ENCODE measurements around the gene MKNK2. TPM values are rescaled to one million over a fixed set of nuclear protein-coding genes. Genes with fewer than 3 reads are reported as not detected.

Gene MKNK2
- total and polyA plus RNA-seq, 11 donors = 110 to 318 (median 155) TPM

DNA sequence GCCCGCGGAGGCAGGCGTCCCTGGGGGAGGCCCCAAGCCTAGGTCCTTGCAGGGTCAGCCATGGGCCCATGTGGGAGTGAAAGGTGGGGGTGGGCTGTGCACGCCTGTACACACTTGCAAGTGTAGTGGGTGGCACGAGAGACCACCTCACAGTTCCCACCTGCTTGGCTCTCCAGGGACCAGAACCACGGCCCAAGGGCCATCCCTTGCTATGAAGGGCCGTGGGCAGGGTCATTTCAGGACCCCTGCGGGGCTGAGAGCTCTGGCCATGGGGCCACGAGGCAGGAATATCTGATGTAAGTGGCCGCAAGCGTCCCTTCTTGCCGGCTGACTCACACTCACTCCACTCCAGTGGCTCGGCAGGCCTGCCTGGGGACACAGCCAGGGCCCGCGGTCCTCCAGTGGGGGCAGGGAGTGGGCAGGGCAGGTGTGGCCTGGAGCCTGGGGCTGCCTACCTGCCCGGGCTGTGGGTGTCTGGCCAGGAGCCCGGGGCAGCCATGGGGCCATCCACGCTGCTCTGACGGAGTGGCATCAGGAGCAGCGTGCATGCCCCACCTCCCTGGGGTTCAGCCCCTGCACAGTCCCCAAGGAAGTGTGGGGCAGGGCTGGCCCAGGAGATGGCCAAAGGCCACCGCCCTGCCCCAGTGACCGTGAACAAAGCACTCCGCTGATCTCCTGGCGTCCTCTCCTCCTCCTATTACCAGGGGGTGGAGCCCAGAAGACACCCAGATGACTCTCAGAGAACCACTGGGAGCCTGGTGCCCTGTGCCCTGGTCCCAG, 8.6 kb upstream of the MKNK2 start:
- H3K27me3 ChIP-seq = no peaks in the 10 kb centered on the region
- DNase-seq (peak in 4 of 5 donors; percentile 60 to 83 (median 78)), ATAC-seq (peak; percentile 5 to 32 (median 26))
- H3K27ac ChIP-seq = peak overlapping the region; percentile 97 to 100 (median 100)
- H3K4me3 ChIP-seq = peak overlapping the region in 7 of 12 donors; percentile 11 to 84 (median 67)
- TF ChIP-seq POLR2A (IDR thresholded peaks at IDR 0.05) = peak in 1 of 2 donors; percentile 58
- TF ChIP-seq, protein P1, sequence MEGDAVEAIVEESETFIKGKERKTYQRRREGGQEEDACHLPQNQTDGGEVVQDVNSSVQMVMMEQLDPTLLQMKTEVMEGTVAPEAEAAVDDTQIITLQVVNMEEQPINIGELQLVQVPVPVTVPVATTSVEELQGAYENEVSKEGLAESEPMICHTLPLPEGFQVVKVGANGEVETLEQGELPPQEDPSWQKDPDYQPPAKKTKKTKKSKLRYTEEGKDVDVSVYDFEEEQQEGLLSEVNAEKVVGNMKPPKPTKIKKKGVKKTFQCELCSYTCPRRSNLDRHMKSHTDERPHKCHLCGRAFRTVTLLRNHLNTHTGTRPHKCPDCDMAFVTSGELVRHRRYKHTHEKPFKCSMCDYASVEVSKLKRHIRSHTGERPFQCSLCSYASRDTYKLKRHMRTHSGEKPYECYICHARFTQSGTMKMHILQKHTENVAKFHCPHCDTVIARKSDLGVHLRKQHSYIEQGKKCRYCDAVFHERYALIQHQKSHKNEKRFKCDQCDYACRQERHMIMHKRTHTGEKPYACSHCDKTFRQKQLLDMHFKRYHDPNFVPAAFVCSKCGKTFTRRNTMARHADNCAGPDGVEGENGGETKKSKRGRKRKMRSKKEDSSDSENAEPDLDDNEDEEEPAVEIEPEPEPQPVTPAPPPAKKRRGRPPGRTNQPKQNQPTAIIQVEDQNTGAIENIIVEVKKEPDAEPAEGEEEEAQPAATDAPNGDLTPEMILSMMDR (IDR thresholded peaks at IDR 0.05) = no peak
- H3K36me3 ChIP-seq = no peaks in the 10 kb centered on the region
- peaks cover 10 to 72% (median 58%) of the 10 kb centered on the region in 12 donors for H3K4me1 ChIP-seq
- H3K9me3 ChIP-seq = no peaks in the 10 kb centered on the region
- intact Hi-C loops (cut with DNase I) = loop anchor here in 2 of 10 donors (10.0 kb wide), 2 partner anchors 195 to 785 kb away; partner anchors contain the start of genes FAM174C (in 1 of the 2) and KLF16 (in 1 of the 2)
- WGBS, 4 donors = 41 to 50% (median 45%) methylated on average over 12 to 24 of the region's 24 CpGs

DNA sequence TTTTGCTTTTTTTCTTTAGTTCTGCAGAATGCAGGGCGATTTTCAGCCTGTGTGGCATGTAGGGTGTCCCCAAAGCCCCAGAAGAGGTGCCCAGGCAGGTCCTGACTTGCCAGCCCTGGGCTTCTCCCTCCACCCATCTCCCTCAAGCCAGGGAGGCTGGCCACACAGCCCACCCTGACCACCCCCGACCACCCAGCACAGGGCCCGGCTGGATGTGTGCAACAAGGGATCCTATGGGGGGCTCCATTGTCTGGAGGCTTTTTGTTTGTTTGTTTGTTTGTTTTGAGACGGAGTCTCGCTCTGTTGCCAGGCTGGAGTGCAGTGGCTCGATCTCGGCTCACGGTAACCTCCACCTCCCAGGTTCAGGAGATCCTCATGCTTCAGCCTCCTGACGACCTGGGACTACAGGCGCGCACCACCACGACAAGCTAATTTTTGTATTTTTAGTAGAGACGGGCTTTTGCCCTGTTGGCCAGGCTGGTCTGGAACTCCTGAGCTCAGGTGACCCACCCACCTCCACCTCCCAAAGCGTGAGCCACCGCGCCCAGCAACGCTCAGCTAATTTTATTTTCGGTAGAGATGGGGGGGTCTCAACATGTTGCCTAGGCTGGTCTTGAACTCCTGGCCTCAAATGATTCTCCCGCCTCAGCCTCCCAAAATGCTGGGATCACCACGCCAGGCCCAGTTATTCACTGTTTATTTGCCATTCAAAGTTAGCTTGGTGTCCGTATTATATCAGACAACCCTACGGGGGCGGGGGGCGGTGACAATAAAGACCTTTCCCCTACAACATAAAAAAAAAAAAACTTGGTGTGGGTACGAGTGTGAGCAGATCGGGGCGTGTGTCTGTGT, 7.8 kb upstream of the MKNK2 start:
- Histone ChIP-seq H3K4me3 (no peak overlapping the region), H3K27me3 (no peaks in the 10 kb centered on the region), H3K9me3 (no peaks in the 10 kb centered on the region), H3K36me3 (no peaks in the 10 kb centered on the region), H3K4me1 (peaks cover 13 to 72% (median 57%) of the 10 kb centered on the region in 12 donors), H3K27ac (peak overlapping the region; percentile 97 to 100 (median 100))
- intact Hi-C loops (cut with DNase I) = loop anchor here in 1 of 10 donors (10.0 kb wide), 1 partner anchor 784 kb away; the partner anchor contains the start of gene FAM174C
- ATAC-seq (no peak), DNase-seq (no peak)
- TF ChIP-seq POLR2A (IDR thresholded peaks at IDR 0.05) = no peak
- TF ChIP-seq, protein P1 (IDR thresholded peaks at IDR 0.05) = no peak
- 92 to 94% (median 93%) methylated on average over 26 to 27 of the region's 27 CpGs for WGBS, 4 donors

DNA sequence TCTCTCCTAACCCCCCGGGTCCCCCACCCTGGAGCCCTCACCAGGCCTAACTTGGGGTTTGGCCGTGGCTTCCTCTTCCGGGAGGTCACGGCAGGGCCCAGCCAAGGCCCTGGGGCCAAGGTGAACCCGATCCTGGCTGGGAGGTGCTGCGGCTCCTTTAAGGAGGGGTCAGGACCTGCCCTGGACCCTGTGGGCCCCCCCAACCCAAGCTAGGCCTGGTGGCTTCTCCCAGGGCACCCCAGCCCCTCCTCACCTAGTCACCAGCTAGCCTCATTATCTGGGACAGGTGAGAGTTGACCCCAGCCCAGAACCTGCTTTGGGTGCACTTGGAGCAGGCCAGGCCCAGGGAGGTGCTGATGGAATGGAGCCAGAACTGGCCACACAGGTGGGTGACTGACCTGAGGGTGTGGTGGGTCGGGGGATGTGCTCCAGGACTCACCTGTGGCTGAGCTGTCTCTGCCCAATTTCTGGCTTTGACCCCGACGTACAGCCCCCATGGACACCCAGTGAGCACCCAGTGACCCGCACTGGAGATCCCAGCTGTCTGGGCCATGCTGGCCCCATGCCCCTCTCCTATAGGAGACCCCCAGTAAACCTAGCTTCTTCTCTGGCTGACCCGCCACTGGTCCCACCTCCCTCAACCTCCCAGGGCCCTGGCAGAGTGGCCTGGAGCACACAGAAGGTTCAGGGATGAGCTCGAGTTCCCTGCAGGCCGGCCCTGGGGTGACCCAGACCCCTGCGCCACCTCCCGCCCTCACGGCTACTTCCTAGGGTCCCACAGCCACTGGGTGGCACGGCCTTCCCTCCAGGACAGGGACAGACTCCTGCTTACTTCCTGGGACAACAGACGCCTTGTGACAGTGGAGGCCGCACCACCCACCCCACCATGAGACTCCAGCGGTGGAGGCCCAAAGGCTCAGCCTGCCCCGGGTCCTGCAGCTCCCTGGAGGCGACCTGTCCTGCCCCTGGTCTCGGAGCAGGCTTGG, 6.7 kb upstream of the MKNK2 start:
- intact Hi-C loops (cut with DNase I) = loop anchor here in 1 of 10 donors (10.0 kb wide), 1 partner anchor 783 kb away; the partner anchor contains the start of gene FAM174C
- ATAC-seq = no peak
- Histone ChIP-seq H3K27me3 (no peaks in the 10 kb centered on the region), H3K4me1 (peaks cover 13 to 76% (median 56%) of the 10 kb centered on the region in 12 donors), H3K27ac (peak overlapping the region in 10 of 12 donors; percentile 31 to 100 (median 96)), H3K9me3 (no peaks in the 10 kb centered on the region), H3K4me3 (no peak overlapping the region), H3K36me3 (no peaks in the 10 kb centered on the region)
- WGBS, 4 donors = 84 to 88% (median 85%) methylated on average over 12 to 23 of the region's 23 CpGs
- no peak for DNase-seq
- TF ChIP-seq POLR2A (IDR thresholded peaks at IDR 0.05) = no peak
- TF ChIP-seq, protein P1 (IDR thresholded peaks at IDR 0.05) = no peak
